HG02981 (cell line): ENCODE data around the gene LPCAT1.
"Not testable (repeated sequence)": the region's sequence is repeated elsewhere in the genome, so short reads cannot be mapped to it uniquely, and the experiment has no call there.

ENCODE experiments used
- ATAC-seq: cut with Tn5 transposase; IDR thresholded peaks from one replicate; pipeline ENCODE4 v1.9.1; 2021; ENCODE audit warnings: mild to moderate bottlenecking, moderate library complexity; ENCODE audit not compliant: unreplicated experiment

The LPCAT1 gene, protein sequence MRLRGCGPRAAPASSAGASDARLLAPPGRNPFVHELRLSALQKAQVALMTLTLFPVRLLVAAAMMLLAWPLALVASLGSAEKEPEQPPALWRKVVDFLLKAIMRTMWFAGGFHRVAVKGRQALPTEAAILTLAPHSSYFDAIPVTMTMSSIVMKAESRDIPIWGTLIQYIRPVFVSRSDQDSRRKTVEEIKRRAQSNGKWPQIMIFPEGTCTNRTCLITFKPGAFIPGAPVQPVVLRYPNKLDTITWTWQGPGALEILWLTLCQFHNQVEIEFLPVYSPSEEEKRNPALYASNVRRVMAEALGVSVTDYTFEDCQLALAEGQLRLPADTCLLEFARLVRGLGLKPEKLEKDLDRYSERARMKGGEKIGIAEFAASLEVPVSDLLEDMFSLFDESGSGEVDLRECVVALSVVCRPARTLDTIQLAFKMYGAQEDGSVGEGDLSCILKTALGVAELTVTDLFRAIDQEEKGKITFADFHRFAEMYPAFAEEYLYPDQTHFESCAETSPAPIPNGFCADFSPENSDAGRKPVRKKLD

DNA sequence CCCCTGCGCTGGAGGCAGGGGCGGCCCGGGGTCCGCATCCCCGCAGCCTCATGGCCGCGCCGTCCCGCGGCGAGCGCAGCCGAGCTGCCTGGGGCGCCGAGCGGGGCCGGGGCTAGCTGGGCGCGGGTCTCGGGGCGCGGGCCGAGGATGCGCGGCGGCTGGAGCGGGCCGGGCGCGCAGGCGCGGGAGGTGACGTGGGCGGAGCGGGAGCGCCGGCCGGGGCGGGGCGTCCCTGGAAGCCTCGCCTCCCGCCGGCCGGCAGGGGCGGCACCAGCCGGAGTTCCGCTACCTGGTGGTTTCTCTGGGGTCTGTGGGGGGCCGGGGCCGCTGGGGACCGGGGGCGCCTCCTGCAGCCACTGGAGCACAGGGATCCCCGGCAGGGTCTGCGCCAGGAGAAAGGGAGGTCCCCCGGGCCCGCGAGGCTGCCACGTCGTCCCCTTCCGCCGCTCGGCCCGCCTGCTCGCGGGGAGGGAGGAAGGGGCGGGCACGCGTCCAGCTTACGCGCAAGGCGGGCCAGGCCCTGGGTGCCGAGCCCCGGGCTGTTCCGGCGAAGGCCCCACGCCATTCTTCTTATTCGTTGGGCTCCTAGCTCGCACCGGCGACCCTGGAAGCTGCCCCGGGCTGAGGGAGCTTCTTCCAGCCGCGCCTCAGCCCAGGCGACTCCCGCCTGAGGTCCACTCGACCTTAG, at the start of gene LPCAT1:
Gene LPCAT1, minus strand, starts transcription at position 168 of the 688 bp plus-strand sequence. Its CDS starts 116 bp downstream, at position 52.
- ATAC-seq, result peak; percentile 79

DNA sequence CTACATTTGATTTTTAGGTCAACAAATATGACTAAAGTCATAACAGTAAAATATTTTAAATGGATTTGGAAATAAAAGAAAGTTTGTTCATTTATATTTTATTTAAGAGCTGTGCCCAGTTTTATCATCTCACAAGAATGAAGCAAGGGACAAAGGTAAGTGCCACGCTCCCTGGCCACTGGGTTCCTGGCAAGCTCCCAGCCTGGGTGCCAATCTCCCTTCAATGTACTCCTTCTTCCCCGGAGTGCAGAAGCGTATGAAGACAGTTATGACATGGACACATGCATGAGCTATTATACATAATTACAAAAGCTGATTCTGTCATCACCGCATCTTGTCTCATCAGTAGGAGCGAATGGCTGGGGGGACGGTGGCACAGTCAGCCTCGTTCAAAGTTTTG, 48.1 kb upstream of the LPCAT1 start:
- not testable (repeated sequence) for ATAC-seq

DNA sequence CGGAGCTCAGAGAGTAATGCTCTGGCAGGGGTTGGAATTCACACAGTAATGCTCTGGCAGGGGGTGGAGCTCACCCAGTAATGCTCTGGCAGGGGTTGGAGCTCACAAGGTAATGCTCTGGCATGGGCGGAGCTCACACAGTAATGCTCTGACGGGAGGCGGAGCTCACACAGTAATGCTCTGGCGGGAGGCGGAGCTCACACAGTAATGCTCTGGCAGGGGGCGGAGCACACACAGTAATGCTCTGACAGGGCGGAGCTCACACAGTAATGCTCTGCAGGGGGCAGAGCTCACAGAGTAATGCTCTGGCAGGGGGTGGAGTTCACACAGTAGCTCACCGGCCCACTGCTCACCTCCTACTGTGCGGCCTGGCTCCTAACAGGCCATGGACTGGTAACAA, 47.2 kb upstream of the LPCAT1 start:
- no peak for ATAC-seq

DNA sequence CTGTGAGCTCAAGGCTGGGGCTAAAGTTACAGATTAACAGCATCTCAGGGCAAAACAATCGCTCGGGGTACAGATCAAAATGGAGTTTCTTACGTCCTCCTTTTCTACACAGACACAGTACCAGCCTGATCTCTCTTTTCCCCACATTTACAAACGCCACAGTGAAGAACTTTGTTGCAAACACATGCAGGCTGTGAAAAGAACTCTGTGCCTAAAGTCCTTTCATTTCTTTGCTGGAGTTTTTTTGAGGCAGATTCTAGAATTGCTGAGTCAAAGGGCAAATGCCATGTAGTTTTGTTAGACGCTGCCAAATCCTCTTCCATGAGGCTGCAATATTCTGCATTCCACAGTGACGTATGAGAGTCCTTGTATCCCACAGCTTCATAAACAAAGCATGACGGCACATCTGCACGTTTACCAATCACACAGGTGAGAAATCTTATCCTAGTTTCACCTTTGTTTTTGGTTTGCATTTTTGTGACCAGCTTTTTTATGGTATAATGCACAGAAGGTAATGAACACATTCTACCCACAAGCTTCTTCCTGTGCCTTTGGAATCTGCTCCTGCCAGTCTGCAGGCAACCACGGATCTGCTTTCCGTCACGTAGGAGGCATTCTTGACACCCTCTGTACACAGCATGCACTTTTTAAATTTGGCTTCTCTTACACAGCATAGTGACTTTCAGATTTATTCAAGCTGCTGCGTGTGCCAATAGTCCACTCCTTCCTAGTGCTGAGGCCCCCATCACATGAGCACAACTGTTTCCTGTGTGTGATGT, 44.6 kb upstream of the LPCAT1 start:
- no peak for ATAC-seq

DNA sequence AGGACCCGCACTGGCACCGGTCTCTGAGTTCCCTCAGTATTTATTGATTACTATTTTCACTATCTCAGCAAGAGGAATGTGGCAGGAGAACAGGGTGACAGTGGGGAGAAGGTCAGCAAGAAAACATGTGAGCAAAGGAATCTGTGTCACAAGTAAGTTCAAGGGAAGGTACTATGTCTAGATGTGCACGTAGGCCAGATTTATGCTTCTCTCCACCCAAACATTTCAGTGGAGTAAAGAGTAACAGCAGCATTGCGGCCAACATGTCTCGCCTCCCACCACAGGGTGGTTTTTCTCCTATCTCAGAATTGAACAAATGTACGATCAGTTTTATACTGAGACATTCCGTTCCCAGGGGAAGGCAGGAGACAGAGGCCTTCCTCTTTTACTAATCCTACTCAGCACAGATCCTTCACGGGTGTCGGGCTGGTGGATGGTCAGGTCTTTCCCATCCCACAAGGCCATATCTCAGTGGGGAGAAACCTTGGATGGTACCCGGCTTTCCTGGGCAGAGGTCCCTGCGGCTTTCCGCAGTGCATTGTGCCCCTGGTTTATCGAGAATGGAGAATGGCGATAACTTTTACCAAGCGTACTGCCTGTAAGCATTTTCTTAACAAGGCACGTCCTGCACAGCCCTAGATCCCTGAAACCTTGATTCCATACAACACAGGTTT, 43.9 kb upstream of the LPCAT1 start:
- ATAC-seq, result not testable (repeated sequence)

DNA sequence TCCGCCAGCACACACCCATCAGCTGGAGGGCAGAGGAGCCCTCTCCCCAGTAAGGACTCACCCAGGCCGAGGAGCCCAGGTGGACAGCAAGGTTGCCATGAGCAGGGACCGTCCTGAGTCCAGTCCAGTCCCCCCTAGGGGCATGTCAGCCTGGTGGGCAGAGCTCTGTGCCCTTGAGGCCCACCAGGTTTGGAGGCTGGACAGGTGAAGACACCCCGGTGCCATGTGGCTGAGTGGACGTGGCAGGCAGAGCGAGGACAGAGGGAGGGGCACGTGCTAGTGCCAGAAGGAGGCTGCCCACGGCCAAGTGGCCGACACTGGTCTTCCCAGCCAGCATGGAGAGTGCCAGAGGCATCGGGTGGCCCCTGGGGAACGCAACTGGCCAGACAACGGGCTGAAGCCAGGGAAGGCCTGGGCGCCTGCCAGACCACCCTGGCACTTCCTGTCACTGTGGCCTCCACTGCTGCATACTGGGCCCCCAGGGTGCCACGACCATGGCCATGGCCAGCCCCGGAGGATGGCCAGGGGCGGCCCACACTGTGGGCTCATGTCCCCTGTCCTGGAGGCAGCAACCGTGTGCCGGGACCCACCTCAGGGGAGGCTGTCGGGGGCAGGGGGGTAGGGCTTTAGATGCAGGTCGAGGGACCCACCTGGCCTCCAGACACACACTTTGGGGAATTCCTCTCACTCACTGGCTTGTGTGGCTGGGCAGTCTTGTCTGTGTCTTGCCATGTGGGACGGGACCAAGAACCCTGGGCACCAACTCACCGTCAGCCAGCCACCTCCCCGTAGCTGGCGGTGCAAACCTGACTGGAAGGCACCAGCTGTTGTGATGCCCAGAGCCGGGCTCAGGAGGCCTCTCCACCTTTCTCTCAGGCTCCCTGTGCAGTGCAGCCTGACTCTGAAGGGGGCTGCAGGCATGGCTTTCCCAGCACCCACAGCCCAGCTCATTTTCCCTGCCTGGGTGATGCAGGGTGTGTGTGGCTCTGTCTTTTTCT, 42.3 kb upstream of the LPCAT1 start:
- no peak for ATAC-seq

DNA sequence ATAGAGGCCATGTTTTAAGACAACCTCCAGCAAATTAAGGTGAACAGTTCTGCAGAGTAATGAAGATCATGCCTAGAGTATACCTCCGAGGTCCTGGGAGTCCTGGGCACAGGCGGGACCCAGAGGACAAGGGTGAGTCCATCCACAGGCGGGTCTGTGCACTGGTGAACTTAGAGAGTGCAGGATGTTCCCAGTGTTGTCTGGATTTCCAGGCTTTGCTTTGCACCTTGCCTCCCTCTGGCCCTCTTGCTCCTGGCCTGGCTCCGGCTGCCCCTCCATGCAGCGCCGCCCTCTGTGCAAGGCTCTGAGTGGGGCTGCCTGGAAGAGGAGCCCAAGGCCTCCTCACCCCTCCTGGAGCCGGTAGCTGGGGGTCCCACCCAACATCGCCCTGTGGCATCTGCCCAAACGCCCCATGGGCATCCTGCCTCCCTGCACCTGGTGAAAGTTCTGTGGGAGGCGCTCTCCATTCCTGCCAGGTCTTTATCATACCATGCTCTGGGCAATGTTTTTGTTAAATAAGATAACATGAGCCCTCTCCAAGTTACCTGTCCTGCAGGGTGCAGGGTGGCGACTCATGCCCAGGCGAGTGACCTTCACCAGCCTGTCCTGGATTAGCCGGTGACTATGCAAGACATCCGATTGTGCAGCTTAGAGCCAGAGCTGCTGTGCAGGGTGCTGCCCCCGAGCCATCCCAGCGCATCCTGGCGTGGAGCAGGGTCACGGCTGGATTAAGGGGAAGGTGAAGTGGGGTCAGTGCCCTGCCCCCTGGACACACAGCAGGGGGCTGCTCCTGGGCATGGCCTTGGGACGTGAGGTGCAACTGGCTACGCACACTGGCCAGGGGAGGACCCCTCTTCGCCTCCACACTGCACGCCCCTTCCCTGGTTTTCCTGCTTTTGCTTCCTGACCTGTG, 41.3 kb upstream of the LPCAT1 start:
- ATAC-seq, result no peak

DNA sequence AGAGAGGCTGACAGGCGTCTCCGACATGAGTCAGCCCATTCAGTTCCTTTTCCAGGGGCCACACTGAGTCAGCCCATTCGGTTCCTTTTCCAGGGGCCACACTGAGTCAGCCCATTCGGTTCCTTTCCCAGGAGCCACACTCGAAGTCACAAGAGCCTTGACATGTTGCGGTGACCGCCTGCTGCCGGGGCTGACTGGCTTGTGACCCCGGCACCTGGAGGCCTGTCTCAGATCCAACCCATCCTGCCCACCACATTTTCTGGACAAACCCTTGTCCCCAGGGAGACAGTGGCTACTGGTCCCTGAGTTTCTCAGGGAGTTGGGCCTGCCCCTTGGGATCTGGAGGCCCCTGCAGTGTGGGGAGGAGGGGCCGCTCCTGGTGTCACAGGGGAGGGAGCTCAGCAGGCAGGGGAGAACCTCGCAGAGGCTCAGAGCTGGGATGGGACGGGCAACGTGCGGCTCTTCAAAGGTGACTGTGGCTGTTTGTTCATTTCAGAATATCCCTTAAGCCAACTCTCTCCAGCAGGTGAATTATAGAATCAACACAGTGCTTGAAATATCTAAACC, 40.5 kb upstream of the LPCAT1 start:
- ATAC-seq, result no peak

DNA sequence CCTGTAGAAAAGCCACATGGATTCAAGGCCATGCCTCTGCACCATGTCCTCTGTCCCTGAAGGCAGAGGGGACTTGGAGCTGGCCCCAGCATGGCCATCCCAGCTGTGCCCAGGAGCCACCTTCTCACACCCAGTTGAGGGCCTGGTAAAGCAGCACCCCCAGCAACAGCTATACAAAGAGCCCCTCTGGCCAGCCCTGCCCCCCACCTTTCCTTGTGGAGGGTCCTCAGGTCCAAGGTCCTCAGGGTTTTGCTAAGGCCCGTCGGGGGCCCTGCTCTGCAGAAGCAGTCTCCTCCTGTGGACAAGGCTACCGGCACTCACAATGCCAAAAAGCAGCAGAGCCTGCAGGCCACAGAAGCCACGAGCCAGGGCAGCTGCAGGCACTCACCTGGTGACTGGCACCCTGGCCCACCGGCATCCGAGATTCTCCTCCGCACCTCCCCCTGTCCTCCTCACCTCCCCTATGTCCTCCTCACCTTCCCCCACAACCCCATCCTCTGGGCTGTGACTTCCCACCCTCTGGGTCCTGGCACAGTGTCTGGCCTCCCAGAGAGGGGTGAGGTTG, 39.9 kb upstream of the LPCAT1 start:
- ATAC-seq, result no peak

DNA sequence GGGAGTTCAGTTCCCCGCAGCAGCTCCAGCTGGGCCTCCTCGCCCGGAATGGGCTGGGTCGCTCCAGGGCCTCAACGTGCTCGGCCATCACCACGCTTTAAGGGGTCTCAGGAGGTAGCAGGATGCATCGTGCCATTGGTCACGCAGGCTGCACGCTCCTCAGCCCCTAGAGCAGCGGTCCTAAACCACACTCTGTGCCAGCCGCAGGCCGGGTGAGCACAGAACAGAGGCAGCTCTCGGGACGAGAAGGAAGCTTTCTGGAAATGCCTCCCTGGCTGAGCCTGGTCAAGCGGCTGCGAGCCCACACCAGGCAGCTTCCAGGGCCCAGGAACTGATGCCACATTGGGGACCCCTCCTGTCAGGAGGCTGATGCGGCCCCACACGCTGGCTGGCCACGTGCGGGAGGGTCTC, 39.3 kb upstream of the LPCAT1 start:
- no peak for ATAC-seq

DNA sequence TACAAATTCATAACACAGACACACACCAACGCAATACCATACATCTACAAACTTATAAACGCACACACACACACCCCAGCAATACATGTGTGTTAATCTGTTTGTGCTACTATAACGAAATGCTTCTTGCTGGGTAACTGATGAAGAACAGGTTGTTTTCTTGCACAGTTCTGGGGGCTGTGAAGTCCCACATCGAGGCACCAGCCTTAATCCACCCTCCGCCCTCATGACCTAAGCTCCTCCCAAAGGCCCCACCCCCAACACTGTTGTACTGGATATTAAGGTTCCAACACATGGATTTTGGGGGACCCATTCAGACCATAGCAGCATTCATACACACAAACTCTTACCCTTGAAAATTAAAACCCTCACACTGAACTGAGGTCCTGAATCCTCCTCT, 38.8 kb upstream of the LPCAT1 start:
- no peak for ATAC-seq

DNA sequence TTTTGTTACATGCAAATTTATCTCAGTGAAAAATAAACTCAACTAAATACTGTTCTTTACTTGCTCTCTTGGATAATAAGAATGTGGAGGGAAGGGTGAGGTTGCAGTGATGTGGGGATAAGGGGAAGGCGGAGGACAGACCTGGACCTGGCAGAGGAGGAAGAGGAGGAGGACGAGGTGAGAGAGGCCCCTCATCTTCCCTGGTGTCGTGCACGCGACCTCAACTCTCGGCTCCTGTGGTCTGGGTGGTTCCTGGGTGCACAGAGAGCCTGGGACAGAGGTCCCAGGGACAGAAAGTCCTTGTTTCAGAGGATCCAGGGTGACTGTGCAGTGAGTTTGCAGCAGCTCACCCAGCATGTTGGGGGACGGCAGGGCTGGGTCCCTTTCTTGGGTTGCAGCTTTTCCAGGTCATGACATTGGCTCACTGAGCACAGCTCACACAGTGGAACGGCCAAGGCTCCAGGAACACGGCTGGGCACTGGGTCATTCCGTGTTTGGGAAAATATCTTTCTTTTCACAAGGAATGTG, 37.7 kb upstream of the LPCAT1 start:
- ATAC-seq, result no peak

DNA sequence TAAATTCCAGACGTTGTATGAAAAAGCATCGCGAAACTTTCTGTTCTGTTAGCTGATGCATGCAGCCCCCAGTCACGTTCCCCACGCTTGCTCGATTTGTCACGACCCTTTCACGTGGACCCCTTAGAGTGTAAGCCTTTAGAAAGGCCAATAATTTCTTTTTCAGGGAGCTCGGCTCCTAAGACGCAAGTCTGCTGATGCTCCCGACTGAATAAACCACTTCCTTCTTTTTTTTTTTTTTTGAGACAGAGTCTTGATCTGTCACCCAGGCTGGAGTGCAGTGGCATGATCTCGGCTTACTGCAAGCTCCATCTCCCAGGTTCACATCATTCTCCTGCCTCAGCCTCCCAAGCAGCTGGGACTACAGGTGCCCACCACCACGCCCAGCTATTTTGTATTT, 36.7 kb upstream of the LPCAT1 start:
- not testable (repeated sequence) for ATAC-seq

DNA sequence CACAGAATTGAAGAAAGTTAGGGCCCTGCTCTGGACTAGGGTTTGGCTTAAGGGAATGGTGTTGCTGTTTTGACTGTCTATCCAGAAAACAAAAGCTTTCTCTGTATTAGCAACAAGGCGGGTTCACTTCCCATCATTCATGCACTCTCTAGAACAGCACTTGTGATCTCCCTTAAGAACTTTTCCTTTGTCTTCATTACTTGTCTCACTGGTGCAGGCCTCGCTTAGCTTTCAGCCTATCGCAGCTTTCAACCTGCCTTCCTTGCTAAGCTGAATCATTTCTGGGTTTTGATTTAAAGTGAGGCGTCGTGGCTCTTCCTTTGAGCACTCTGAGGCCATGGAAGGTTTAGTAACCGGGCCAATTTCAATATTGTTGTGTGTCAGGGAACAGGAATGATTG, 35.2 kb upstream of the LPCAT1 start:
- ATAC-seq, result no peak

DNA sequence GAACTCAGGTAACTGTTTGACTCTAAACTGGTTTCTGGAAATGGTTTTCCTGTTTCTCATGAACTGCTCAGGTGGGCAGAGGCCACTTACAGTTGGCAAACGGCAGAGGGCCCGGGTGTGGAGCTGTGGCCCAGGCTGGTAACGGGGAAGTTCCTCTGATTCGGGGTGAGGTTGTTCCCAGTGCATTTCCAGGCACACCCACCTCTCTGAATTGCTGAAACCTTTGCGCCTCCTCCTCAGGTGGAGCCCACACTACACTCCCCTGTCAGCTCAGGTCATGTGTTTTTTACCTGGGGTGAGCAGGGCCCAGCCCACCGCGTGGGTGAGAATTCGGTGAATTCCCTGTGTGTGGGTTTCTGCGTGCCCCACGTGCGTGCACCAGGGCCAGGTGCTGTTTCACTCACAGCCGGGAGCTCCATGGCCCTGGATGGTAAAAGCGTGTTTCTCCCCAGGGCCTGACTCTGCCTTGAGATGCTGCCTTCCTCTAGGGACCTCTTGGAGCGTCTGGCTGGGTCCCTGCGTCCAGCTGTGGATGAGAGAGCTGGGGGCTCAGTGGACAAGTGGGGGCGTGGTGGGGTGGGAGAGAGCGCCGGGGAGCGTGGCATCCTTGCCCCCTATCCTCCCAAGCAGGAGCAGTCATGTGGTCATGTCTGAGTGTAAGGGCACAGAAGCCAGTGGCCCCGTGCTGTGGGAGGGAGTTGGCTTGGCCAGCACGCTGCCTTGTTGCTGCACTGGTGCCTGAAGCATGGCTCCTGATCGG, 33.5 kb upstream of the LPCAT1 start:
- ATAC-seq, result no peak

DNA sequence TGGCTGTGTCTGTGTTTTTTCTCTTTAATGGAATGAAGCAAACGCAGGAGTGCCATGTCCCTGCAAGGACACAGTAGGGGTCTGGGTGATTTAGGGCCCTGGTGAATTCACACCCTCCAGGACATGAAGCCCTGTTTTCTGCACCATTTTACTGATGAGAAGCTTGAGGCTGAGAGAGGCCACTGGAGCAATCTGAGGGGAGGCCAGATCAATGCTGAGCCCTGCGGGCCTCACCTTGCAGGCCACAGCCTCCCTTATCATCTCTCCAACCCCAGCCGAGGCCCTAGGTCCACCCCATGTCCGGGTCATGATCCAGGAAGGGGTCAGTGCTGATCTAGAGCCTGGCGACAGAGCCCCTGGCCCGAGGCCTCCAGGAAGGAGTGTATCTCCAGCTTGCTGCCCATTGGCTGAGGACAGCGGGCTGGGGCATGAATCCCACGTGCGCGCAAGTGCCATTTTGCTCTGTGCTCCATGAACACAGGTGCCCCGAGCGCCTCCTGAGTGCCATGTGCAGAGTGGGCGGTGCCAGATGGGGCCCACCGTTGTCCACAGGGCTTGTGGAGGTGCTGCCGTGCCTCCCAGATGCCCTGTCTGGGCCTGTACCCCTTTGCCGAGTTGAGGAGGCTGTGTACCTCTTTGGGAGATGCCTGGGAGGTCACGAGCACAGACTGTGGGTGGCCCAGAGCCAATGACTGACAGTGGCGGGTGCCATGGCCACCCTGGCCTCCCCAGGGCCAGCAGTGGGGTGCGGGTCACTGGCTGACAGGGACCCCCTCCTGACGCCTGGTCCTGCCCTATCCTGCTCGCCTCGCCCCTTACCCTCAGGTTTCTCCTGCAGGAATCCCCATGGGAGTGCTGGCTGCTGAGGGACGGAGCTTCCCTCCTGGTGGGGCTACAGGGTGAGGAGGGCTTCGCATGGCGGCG, 32.3 kb upstream of the LPCAT1 start:
- ATAC-seq, result no peak
